Measurements from ENCODE around the gene TSHZ2.

The TSHZ2 gene

DNA sequence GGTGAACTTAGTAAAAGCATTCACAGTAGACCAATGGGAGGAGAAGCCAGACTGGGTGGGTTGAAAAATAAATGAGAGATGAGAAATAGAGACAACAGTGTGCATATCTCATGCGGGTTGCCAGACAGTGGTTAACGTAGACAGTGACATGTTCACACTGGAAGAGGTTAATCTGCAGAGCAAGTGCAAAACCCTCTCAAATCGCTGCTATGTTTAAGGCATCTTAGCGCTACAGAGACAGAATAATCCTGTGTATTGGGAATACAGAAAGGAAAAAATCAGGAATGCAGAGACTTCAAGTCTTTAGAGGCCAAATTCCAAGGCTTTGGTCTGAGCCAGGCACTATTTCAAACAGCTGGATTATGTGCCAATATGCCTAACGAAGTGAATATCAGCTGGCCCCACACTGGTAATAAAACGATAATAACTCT lies 107.1 kb downstream of the TSHZ2 start:
- Histone ChIP-seq H3K36me3 (no peaks in the 10 kb centered on the region), H3K9me3 (no peaks in the 10 kb centered on the region), H3K4me1 (no peaks in the 10 kb centered on the region), H3K27me3 (no peaks in the 10 kb centered on the region), H3K9ac (no peak overlapping the region), H4K20me1 (no peaks in the 10 kb centered on the region), H3K27ac (no peak overlapping the region), H3K4me2 (no peak overlapping the region), H3K4me3 (no peak overlapping the region)
- TF ChIP-seq Cebpa-rat (IDR thresholded peaks at IDR 0.05): no peak

DNA sequence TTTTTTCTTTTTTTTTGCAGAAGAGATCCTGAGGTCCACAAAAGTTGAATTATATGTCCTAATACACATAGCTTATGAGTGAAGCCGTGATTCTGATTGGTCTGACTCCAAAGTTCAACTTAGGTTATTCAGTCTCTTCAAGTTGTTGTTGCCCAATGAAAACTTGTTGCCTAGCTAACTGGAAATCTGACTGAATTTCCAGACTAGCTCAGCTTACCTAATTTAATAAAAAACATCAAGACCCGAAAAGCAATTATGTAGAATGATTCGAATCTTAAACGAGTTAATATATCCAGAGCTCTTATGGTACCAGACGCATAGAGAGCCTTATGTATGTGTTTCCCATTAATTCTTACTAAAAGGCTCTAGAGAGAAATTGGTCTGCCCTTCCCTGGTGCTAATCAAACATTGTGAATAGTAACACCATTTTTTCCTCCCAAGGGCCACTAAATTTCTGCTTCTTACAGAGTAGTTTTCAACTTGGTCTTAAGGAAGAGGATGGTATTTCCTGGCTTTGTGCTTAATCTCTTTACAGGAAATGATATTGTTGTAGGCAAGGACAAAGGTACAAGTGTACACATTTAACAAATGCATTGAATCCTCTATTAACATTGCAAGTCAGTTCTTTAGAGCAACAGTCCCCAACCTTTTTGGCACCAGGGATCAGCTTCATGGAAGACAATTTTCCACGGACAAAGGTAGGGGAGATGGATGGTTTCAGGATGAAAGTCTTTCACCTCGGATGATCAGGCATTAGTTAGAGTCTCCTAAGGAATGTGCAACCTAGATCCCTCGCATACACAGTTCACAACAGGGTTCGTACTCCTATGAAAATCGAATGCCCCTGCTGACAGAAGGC lies 107.9 kb downstream of the TSHZ2 start:
- H3K4me1 ChIP-seq: no peaks in the 10 kb centered on the region
- H3K36me3 ChIP-seq: no peaks in the 10 kb centered on the region
- no peak overlapping the region for H3K27ac ChIP-seq
- no peak overlapping the region for H3K4me3 ChIP-seq
- no peaks in the 10 kb centered on the region for H4K20me1 ChIP-seq
- TF ChIP-seq Cebpa-rat (IDR thresholded peaks at IDR 0.05): no peak
- H3K4me2 ChIP-seq: no peak overlapping the region
- H3K9me3 ChIP-seq: no peaks in the 10 kb centered on the region
- H3K27me3 ChIP-seq: no peaks in the 10 kb centered on the region
- H3K9ac ChIP-seq: no peak overlapping the region

DNA sequence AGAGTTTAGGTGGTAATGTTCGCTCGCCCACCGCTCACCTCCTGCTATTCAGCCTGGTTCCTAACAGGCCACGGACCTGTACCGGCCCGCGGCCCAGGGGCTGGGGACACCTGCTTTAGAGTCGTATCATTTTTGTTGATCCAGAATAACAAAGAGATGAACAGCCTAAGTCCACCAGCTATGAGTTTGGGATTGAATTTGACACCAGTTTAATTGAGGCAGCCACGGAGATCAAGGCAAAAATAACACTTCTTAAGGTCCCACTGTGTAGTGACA lies 108.5 kb downstream of the TSHZ2 start:
- H3K36me3 ChIP-seq: no peaks in the 10 kb centered on the region
- no peaks in the 10 kb centered on the region for H3K9me3 ChIP-seq
- H3K27me3 ChIP-seq: no peaks in the 10 kb centered on the region
- no peak overlapping the region for H3K4me2 ChIP-seq
- H3K4me1 ChIP-seq: no peaks in the 10 kb centered on the region; the same call in 1 of the 2 replicates
- no peaks in the 10 kb centered on the region for H4K20me1 ChIP-seq
- no peak overlapping the region for H3K9ac ChIP-seq
- H3K4me3 ChIP-seq: no peak overlapping the region
- TF ChIP-seq Cebpa-rat (IDR thresholded peaks at IDR 0.05): no peak
- H3K27ac ChIP-seq: no peak overlapping the region

DNA sequence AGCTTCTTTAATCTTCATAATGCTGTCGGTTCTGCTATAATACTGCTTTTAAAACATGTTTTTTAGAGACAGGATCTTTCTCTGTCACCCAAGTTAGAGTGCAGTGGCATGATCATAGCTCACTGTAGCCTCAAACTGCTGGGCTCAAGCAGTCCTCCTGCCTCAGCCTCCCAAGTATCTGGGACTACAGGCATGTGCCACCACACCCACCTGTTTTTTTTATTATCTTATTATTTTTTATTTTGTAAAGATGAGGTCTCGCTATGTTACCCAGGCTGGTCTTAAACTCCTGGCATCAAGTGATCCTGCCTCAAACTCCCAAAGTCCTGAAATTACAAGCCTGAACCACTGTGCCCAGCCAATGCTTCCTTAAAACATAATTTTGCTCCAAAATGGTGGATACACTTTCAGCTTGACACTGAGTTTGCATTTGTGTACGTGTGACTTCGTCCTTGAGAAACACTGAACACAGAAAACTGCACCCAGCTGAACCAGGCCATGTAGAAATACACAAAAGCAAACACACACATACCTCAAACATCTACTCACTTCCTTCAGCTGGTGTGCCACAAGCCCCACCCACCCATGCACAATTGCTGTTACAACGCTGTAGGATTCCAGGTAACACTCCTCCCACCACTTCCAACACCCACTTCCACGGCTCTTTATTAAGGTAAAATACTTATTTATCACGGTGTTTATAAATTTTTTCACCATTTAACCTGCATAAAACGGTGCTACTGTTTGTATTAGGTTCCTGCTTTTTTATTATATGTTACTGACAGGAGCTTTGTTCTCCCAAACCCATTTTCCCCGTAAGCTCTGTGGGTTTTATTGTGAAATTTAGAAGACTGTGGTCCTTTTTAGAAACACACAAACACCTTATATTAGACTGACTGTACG lies 109.1 kb downstream of the TSHZ2 start:
- Histone ChIP-seq H4K20me1 (no peaks in the 10 kb centered on the region), H3K27ac (no peak overlapping the region), H3K4me1 (no peaks in the 10 kb centered on the region; the same call in 1 of the 2 replicates), H3K27me3 (no peaks in the 10 kb centered on the region), H3K4me2 (no peak overlapping the region), H3K9ac (no peak overlapping the region), H3K4me3 (no peak overlapping the region), H3K36me3 (no peaks in the 10 kb centered on the region), H3K9me3 (no peaks in the 10 kb centered on the region)
- no peak for TF ChIP-seq Cebpa-rat (IDR thresholded peaks at IDR 0.05)

DNA sequence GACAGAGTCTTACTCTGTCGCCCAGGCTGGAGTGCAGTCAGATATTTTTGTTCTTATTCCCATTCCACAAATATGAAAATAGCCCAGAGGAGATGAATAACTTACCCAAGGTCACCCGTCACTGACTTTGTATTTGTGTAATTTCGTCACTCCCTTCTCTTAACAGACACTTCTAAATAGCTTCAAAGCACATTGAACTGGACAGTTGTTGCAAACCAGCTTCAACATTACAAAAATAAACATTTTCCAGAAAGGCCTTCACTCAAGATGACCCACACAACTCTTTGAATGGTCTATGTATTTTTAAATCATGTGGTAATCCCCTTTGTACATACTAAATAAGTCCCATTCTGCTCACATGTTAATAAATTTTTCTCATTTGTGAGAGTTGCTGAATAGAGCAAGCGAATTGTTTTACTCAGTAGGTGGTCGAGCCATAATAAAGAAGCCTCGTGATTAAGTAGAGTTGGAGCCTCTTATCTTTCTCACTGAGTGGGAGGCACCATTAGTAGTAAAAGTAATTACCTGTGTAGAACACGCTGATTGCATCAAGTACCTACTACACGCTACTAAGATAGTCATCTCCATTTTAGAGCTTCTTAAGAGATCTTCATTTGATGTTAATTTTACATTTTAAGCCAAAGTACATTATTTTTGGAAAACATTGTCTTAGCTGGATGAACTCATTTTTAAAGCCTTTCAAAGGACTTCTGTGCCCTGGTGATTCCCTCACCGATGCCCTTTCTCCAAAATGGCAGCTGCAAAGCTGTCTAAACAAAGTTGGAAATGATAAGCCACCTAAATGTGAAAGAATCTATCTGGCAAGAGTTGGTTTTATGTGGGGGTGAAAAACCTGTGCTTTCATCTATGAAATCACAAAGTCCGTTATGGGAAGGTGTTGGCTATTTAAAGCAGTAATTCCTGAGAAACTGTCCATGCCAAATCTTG lies 110.0 kb downstream of the TSHZ2 start:
- H3K27me3 ChIP-seq: no peaks in the 10 kb centered on the region
- H3K4me2 ChIP-seq: no peak overlapping the region
- TF ChIP-seq Cebpa-rat (IDR thresholded peaks at IDR 0.05): no peak
- H3K4me3 ChIP-seq: no peak overlapping the region
- H3K9ac ChIP-seq: no peak overlapping the region
- H3K4me1 ChIP-seq: no peaks in the 10 kb centered on the region; the same call in 1 of the 2 replicates
- no peaks in the 10 kb centered on the region for H4K20me1 ChIP-seq
- no peaks in the 10 kb centered on the region for H3K36me3 ChIP-seq
- H3K27ac ChIP-seq: no peak overlapping the region
- no peaks in the 10 kb centered on the region for H3K9me3 ChIP-seq

DNA sequence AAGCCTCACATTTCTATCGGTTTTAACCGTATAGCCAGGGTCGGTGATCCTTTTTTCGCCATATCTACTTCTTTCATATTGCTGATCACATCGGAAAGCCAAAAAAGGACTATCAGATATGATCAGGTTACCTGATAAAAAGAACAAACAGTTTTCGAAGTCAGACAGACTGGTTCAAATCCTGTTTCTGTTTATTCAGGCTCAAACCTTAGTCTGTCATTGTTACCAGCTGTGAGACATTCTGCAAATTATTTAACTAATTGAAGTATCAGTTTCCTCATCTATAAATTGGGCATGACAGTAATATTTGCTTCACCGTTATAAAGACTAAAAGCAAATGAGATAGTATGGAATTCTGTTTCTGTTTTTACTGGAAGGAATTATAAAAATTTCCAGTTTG lies 111.3 kb downstream of the TSHZ2 start:
- Histone ChIP-seq H3K4me1 (no peaks in the 10 kb centered on the region; the same call in 1 of the 2 replicates), H4K20me1 (no peaks in the 10 kb centered on the region), H3K9ac (no peak overlapping the region), H3K36me3 (no peaks in the 10 kb centered on the region), H3K27ac (no peak overlapping the region), H3K4me2 (no peak overlapping the region), H3K4me3 (no peak overlapping the region), H3K9me3 (no peaks in the 10 kb centered on the region), H3K27me3 (no peaks in the 10 kb centered on the region)
- no peak for TF ChIP-seq Cebpa-rat (IDR thresholded peaks at IDR 0.05)

DNA sequence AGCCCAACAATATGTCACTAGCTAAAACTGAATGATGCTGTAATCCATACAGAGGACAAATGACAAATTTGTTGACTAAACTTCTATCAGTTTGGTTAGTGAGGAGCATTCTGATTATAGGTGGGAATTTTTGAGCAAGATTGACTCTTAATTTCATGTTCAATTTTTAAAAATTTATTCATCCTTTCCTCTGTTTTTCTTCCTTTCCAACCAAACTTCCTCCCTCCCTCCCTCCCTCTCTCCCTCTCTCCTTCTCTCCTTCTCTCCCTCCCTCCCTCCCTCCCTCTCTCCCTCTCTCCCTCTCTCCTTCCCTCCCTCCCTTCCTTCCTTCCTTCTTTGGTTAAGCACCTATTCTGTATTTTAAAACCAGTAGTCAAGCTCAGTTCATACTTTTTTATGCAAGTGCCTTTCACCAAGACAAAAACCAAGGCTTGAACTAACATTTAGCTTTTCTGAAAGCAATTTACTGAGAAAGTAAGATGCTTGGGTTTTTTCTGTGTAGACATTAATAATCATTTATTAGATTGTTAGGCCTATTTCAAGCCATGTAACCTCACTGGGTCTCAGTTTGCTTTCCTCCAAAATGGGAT lies 112.3 kb downstream of the TSHZ2 start:
- Histone ChIP-seq H3K27me3 (no peaks in the 10 kb centered on the region), H3K4me2 (no peak overlapping the region)
- TF ChIP-seq Cebpa-rat (IDR thresholded peaks at IDR 0.05): no peak

DNA sequence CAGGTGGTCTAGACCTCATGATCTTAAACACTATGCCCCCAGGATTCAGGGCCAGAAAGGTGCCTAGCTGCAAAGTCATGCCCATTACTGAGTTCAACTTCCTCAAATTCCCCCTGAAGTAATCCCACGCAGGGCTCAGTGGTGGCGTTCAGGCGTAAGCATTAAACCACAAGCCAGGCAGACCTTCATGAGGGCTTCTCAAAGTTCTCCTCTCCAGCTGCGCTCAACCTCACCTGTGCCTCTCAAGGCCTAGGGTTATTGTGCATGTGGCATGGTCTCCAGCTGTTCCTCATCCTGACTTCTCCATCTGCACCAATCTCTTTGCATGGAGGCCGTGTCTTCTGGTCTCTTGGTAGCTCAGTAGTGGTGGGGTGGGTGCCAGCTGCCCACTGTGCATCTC lies 113.6 kb downstream of the TSHZ2 start:
- no peak overlapping the region for H3K9ac ChIP-seq
- no peaks in the 10 kb centered on the region for H3K27me3 ChIP-seq
- no peak for TF ChIP-seq Cebpa-rat (IDR thresholded peaks at IDR 0.05)
- no peaks in the 10 kb centered on the region for H3K36me3 ChIP-seq
- no peak overlapping the region for H3K27ac ChIP-seq
- H3K4me3 ChIP-seq: no peak overlapping the region
- H3K4me2 ChIP-seq: no peak overlapping the region
- no peaks in the 10 kb centered on the region; the same call in 1 of the 2 replicates for H3K4me1 ChIP-seq
- no peaks in the 10 kb centered on the region for H3K9me3 ChIP-seq
- no peaks in the 10 kb centered on the region for H4K20me1 ChIP-seq

More for the DNA sequence above, 112.3 kb downstream of the TSHZ2 start:
- Histone ChIP-seq H4K20me1 (no peaks in the 10 kb centered on the region), H3K4me1 (no peaks in the 10 kb centered on the region; the same call in 1 of the 2 replicates), H3K27ac (no peak overlapping the region), H3K4me3 (no peak overlapping the region), H3K36me3 (no peaks in the 10 kb centered on the region), H3K9me3 (no peaks in the 10 kb centered on the region), H3K9ac (no peak overlapping the region)

Measured in BLaER1 (cell line).